CD4-positive, alpha-beta T cell treated with Interleukin-4 for 4 hours (primary cell): Measurements from ENCODE around the gene PAMR1.

ENCODE experiments used
- DNase-seq: peaks from one replicate; pipeline ENCODE4 v3.0.0-alpha.2; 2020

The PAMR1 gene

DNA sequence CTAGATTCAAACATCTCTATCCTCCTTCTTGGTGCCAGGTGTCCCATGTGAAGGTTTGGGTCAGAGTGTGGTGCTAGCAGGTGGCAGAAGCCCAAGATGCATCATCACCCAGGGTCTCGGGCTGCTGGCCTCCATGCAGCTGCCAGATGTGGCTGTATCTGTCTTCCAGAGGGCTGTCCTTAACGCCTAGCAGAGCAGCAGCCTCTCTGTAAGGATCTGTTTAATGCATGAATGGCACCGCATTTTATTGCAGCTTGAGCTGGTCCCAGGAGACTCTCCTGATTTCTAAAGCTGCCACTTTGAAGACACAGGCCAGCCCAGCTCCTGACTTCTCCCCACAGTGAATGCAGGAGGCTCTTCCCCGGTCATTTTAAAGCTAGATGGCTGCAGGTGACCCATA is 132.3 kb downstream of the PAMR1 start:
- no peak for DNase-seq

DNA sequence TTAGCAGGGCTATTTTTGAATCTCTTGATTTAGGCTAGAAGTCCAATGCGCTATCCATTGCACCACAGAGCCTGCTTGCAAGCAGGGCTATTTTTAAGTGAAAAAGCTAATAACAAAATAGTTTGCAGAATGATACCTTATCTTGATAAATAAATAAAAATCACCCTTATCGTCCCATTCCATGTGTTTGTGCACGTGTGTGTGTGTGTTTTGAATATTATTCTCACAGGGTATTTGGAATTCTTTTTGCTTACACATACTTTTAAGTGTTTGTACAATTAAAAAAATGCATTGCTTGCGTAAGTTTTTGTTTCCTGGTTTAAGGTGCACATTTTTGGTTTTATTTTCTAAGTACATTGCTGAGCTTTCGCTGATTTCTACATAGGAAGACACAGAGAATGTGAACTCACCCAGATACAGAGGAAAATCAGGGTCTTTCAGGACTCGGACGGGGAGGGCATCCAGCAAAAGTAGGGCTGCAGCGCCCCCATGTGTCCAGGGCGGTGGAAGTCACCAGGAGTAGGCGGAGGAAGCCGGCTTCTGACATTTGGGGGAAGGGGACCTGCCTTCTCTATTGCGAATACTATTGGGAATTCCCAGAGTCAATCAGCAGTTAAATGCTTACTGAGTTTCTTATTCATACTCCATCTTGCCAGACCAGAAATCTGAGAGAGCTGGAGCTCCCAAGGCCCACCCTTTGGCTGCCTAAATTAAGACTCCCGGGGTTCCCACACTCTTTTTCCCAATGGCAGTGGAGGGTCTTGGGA is 133.3 kb downstream of the PAMR1 start:
- DNase-seq, result peak; percentile 72

DNA sequence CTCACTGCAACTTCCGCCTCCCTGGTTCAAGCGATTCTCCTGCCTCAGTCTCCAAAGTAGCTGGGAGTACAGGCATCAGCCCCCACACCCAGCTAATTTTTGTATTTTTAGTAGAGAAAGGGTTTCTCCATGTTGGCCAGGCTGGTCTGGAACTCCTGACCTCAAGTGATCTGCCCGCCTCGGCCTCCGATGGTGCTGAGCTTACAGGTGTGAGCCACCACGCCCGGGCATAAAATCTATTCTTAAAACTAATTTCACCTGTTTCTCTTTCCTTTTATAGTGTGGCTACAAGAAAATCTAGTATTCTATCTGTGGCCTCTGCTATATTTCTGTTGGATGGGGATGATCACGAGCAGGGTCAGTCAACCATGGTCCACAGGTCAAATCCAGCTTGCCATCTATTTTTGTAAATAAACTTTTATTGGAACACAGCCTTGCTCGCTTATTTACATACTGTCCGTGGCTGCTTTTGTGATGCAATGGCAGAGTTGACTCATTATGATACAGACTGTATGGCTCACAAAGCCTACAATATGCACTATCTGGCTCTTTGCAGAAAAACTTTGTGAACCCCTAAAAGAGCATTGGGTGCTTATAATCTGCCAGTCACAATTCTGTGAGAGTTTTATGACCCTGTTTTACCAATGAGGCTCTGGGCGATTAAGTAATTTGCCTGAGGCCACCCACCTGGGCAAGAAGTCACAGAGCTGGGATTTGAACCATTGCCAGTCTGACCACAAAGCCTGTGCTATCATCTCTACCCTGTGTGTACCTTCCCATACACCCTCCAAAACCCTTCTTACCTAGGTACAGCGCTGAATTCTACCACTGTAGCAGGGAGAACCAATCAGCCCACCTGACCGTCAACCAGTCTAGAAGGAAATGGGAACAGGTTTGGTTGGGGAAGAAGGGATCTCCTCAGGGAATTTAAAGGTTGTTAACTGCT is 134.4 kb downstream of the PAMR1 start:
- DNase-seq, result peak; percentile 33

DNA sequence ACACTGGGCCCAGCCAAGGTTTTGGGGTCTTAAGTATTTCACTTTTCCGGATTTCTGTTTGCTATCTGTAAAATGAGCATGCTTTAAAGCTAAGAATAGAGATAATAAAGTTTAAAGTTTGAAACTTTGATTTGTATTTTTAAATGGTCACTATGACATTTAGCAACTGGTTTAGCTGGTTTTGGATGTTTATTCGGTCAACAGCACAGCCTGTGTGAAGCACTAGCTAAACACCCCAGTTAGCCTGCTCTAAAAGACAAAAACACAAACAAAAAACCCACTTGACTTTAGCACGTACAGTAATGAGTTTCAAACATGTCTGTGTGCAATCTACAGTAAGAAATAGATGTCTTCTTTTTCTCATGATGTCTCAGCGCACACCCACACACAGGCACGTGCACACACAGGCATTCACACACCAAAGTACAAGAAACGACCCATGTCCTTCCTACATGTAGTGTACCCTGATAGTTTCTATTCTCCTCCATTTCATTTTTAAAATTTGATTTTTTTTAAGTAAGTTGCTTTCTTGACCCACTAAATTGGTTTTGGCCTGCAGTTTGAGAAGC is 135.4 kb downstream of the PAMR1 start:
- DNase-seq, result no peak

DNA sequence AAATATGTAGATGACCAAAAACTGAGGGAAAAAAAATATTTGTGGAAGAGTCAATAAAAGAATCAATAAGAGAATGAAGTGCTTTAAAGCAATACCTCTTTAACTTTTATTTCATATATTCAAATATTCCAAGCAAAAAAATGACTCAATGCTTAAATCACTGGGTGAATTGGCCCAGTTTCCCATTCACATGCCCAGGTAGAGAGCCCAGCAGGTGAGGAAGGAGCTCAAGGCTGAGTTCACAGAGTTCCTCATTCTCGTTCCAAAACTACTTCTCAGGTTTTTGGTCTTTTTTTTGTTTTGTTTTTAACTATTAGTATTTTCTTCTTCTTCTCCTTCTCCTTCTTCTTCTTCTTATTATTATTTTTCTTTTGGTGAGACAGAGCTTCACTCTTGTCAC is 136.3 kb downstream of the PAMR1 start:
- DNase-seq, result no peak

DNA sequence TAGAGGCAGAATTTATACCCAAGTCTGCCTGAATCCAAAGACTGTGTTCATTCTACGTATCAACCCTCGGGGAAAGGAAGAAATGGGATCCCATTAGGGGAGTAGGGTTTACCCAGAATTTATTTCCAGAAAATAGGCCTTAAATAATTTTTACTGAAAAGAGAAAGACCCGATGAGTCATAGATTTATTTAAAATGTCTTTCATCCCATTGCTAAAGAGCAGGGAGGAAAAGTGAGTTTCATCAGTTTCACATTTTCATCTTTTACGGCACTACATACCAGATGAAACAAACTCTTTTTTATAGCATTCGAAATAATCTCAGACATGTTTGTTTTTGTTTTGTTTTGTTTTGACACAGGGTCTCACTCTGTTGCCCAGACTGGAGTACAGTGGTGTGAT is 137.4 kb downstream of the PAMR1 start:
- no peak for DNase-seq

DNA sequence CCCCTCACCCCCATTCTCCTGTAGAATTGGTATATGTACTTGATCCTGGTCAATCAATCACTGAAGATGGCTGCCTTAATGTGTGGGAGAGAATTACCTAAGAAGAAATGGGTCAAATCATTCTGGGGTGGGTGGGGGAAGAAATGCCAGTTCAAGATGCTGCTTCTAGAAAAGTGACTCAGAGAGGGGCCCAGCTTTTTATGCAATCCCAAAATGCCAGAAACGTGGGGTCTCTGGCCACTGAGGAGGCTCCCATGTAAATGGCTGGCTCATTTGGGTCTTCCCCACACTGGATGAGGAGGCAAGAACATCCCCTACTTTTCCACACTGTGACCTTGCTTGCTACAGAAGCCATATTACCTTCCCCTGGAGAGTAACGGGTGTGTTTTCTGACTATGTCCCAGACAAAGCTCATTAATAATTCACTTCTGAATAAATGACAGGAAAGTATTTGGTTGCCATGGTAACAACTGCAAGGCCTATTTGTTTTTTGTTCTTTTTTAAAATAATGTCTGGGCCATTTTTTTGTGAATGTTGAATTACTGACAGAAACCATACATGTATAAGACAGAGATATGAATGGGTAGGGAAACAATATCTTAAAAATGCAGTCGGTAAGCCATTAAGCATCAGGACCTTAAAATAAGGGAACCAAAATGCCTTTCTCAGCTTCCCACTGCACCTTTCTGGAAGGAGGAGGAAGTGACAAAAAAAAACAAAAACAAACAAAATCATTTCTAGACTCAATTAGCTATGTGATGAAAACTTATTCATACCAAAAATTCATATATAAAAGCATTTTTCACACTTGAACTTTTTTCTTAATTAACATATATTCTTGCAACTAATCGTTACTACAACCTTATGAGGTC is 138.1 kb downstream of the PAMR1 start:
- DNase-seq, result peak; percentile 46

DNA sequence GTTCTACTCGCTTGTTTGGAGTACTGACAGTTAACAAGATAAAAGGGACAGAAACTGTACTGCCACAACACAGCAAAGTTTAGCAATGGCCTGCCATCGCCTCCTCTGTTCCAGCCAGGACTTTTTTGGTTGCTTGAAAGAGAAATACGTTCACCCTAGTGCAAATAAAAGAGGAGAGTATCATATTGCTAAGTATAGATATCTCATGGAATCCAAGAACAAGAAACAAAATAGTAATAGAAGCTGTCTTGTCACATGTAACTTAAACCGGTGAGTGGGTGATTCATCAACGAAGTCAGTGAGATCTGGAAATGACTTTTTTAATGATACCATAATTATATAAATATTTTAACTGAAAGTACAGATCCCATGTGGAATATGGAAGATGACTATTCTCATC is 141.5 kb downstream of the PAMR1 start:
- no peak for DNase-seq
